HG03354 (cell line): Measurements from ENCODE around the gene CD300E.

Experiments
- ATAC-seq: cut with Tn5 transposase; IDR thresholded peaks from one replicate; pipeline ENCODE4 v1.9.1; 2021; ENCODE audit warnings: mild to moderate bottlenecking; ENCODE audit not compliant: unreplicated experiment, poor library complexity, severe bottlenecking

The CD300E gene

DNA sequence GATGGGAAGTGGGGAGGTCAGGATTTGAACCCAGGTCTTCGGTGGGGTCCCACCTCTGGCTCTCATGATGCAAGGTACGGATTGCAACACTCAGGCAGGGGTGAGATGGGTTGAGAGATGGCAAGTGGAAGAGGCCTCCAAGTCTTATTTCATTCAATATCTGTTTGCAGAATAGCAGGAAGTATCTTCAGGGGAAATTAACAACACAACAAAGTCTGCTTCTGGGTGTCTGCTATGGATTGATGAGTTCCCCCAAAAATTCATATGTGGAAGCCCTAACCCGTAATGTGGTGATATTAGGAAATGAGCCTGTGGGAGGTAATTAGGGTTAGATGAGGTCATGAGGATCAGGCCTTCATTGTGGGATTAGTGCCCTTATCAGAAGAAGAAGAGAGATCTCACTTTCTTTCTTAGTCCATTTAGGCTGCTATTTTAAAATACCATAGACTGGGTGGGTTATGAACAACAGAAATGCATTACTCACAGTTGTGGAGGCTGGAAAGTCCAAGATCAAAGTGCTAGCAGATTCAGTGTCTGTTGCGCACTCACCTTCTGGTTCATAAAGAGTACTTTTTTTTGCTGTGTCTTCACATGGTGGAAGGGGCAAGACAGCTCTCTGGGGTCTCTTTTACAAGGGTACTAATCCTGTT lies 51.8 kb downstream of the CD300E start:
- ATAC-seq = no peak

DNA sequence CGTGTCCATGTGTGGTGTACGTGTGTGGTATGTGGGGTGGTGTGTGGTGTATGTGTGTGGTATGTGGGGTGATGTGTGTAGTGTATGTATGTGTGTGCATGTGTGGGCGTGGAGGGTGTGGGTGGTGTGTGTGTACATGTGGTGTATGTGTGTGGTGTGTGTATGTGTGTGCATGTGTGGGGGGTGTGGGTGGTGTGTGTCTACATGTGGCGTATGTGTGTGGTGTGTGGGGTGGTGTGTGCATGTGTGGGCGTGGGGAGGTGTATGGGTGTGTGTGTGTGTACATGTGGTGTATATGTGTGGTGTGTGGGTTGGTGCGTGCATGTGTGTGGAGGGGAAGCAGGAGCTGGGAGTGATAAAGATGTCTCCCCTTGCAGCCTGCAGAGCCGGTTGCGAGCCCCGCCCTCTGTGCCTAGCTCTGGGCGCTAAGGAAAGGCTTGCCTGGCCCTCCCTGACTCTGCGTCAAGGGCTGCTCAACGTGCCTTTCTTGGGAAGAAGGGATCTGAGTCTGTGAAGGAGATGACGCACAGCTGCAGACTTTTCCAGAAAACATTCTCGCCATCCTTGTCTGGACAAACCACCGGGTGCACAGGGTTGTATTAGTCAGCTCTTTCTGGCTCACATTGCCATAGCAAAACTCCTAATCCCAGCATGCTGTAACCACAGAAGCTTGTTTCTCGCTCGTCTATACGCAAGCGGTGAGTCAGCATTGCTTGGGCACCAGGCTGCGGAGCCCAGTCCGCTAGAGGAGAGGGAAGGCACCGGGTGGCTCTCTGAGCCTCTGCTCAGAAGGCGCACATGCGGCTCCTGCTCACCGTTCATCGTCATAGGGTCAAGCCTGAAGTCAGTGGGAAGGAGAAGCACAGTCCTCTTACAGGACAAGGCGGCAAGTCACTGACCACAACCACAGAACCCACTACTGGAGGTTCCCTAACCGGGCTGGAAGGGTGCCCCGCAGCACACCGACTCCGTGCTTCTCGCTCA lies 54.2 kb downstream of the CD300E start:
- no peak for ATAC-seq

DNA sequence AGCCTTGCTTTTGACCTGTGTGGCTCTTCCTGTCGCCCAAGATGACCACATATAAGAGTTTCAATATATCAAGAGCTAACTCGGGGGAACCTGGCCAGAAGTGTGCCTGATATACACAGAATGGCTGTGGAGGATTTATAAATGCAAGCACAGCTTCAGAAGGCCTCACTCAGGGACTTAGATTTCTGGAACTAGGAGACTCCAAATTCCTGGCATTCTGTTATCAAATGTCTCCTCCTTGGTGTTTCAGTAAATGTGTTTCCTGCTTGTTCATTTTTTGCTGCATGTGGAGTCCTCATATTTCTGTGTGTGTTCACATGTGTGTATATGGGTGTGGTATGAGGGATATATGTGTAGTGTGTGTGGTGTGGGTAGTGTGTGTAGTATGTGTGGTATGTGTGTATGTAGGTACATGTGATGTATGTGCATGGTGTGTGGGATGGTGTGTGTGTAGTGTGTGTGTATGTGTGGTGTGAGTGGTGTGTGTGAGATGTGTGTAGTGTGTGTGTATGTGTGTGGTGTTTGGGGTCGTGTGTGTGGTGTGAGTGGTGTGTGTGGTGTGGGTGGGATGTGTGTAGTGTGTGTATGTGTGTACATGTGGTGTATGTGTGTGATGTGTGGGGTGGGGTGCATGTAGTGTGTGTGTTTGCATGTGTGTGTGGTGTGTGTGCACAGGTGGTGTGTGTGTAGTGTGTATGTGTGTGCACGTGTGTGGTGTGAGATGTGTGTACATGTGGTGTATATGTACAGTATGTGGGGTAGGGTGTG lies 55.2 kb downstream of the CD300E start:
- ATAC-seq = no peak

DNA sequence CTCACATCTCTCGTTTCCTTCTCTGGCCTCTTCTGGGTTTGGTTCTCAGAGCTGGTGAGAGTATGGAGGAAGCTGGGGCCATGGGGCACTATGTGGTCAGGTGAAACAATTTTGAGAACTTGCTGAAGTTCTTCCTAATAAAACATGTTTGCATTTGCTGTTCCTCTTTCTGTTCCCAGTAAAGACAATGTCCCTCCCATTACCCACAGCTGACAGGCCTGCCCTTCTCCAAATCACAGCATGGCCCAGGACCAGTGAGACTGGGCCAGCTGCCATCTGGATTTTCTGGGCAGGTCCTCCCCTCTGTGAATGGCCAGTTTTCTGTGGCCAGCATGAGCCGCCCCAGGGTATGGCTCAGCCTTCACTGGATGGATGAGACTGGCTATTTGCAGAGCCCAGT lies 56.1 kb downstream of the CD300E start, which contains the start of gene CD300H:
CD300H (minus strand) TSS at position 113 of the 400 bp plus-strand sequence.
- ATAC-seq = no peak

DNA sequence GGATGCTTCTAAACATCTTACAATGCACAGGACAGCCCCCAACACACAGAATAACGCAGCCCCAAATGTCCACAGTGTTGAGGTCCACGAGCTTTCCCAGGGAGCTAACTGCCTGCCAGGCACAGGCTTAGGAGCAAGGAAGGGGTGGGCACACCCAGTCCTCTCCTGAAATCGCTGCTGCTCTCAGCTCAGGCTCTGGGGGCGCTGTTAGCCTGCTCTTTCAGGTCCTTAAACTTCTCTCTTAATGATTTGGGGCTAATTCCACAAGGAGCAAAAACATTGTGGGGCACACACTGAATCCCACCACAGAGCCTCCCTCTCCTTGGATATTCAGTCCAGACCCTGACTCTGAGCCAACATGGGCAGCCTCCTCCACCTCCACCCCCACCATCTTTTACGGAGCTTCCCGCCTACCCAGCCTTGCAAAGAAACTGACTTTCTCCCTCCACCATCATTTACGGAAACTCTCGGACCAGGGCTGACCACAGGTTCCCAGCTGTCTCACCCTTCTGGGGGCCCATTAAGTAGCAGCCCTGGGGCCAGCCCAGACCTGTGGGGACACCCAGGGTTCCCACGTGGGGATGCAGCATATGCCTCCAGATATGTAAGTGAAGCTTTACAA lies 57.3 kb downstream of the CD300E start:
- ATAC-seq = no peak

DNA sequence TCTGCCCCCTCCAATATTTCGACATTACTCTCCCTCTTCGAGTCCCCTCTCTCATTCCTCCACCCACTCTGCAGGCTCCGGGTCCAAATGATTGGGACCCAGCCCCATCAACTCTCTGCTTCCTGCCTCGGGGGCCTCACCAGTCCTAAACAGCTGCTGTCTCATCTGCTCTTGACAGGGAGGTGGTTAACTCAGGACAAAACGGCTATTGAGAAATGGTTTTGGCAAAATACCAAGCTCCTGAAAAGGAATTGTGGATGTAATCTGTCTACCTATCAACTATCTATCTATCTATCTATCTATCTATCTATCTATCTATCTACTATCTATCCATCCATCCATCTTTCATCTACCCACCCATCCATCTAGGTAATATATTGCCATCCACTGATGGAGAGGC lies 58.4 kb downstream of the CD300E start:
- no peak for ATAC-seq

DNA sequence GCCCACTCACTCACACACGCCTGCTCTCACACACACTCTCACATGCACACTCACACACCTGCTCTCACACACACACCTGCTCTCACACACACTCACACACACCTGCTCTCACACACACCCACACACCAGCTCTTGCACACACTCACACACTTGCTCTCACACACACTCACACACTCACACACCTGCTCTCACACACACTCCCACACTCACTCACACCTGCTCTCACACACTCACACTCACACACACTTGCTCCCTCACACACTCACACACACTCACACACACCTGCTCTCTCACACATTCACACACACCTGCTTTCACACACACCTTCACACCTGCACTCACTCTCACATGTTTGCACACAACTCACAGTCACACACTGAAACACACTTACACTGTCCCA lies 60.2 kb downstream of the CD300E start:
- ATAC-seq = no peak

DNA sequence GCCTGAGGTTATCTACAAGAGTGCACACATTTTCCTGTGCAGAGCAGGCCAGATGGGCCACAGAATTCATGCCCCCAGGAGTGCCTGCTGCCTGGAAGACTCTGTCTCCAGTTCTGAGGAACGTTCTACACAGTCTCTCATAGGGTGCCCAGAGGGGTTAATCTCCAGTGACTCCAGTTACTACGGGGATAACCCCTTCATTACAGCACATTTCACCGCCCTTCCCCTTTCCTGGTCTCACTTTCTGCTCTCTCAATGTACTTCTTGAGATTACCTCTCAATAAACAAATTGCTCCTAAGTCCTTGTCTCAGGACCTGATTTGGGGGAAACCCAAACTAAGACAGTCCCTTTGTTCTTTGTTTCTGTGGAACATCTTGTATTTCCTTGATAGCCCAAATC lies 62.0 kb downstream of the CD300E start:
- ATAC-seq = no peak
